AG10803 (cell line): ENCODE measurements around the gene SLC39A10.

Experiments
- DNase-seq: peaks from one replicate; pipeline ENCODE4 v3.0.0; 2010; ENCODE audit warnings: low read depth
- H3K4me3 ChIP-seq: 2 replicates; pipeline ENCODE4 v1.5.1; 2011; ENCODE audit warnings: mild to moderate bottlenecking, low read length, control low read depth
- CTCF ChIP-seq: conservative IDR thresholded peaks from 2 replicates; pipeline ENCODE4 v1.5.1; 2011; ENCODE audit warnings: mild to moderate bottlenecking, low read length, control low read depth, inconsistent platforms

The SLC39A10 gene

DNA sequence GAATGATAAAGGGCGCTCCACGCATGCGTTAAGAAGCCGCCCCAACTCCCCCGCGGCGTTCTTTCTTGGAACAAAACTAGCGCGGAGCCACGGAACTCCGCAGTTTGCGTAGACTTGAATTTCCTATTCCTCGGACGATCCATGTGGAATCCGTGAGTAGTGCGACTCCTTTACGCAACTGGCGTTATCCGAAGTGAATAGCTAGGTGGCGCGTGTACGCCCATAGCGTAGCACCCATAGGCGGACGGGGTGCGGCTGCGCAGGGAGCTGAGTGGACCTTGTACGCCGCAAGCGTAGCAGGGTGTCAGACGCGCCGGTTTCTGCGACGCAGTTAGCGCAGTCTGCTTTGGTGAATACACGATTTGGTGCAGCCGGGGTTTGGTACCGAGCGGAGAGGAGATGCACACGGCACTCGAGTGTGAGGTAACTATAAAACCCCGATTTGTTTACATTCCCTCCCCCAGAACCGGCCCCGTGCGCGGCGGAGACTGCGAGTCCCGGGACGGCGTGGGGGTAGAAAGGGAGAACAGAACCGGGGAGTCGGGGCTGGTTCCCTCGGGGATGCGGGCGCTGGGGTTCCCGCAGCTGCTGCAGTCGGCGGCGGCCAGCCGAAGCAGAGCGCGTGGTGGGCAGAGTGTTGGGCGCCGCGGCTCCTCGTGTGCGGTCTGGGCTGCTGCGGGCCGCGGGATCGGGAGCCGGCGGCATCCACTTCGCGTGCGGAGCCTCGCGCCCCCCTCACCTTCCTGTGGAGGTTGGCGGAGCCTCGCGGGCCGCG, at the start of gene SLC39A10:
TSS of gene SLC39A10 (plus strand) at position 368 of the 775 bp plus-strand sequence. CDS start 22,817 bp downstream, outside the sequence.
- peak within 1 kb of the TSS; percentile 79 for H3K4me3 ChIP-seq
- TF ChIP-seq CTCF = peak; percentile 20; the same call in 1 of the 2 replicates
- DNase-seq = peak; percentile 96

GRCh38 chr2:195608768-195609454, 48.1 kb upstream of the SLC39A10 start:
- TF ChIP-seq CTCF = no peak
- H3K4me3 ChIP-seq = no peak overlapping the region
- DNase-seq = no peak

GRCh38 chr2:195610717-195611116, 46.3 kb upstream of the SLC39A10 start:
- no peak for DNase-seq
- H3K4me3 ChIP-seq = no peak overlapping the region
- no peak for TF ChIP-seq CTCF

DNA sequence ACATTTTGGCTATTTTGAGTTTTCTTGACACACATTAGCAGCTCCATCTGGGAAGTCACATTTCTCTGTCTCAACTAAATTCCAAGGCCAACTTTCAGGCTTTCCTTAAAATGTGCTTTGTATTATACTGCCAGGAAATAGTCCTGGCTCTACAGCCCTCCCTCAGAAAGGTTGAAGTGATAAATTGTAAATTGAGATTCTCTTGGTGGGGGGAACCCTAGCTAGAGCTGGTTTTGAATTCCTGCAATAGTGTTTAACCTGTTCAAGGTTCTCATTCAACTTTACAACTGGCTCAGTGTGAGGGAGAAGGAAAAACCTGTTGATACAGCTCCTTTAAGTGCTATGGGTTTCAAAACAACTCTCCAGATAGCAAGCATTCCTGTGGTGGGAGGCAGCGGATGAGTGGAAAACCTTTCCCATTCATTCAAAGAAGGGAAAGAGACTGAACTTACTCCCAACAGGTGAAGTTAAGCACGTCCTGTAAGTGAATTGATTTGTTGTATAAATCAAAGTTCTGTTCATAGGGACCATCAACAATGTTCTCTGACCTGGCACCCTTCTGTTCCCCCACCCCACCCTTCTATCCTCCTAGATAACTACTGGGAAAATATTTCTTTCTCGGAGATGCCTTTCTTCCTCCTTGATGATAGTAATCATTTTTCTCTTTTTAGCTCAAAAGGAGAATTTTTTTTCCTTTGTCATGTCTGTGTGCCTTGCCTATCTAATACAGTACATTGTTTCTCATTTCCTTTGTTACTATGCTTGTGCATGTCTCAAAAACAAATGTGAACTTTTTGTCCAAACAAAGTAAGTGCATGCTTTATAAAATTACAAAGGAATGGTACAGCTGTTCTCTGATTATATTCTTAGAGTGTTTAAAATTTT, 44.2 kb upstream of the SLC39A10 start:
- DNase-seq = peak; percentile 77
- TF ChIP-seq CTCF = no peak
- peak overlapping the region; percentile 25 for H3K4me3 ChIP-seq

DNA sequence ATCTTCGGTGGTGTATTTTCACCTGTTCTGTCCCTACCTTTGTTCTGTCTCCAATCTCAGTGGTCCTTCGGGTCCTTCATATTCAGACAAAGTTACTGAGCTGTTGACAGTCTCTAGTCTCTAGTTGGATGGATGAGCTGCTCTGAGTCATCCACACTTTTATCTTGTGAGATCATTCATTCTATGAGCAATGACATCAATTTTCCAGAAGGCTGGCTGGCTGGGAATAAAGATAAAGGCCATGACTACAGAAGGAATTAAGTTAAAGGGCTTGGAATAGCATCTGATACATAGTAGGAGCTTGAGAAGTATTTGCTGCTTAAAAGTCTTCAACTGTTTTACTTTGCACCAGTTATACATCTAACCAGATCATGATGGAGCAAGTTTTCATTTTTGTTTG, 43.1 kb upstream of the SLC39A10 start:
- H3K4me3 ChIP-seq = no peak overlapping the region
- TF ChIP-seq CTCF = no peak
- DNase-seq = peak; percentile 76

DNA sequence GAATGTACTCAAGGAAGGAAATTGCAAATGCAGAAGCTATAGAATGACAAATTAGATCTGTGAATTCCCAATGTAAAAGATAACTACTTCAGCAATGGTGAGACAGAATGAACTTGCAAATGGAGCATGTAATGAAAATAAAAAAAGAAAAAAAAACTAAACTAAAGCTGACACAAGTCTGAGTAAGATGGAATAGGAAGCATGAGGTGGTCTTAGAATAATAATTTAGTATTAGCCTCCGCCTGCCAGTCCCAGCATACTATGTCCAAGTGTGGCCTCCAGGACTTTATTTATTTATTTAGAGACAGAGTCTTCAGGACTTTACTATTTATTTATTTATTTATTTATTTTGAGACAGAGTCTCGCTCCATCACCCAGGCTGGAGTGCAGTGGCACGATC, 37.4 kb upstream of the SLC39A10 start:
- DNase-seq = no peak
- no peak for TF ChIP-seq CTCF
- H3K4me3 ChIP-seq = no peak overlapping the region
